Activated T-helper 1 cell treated with anti-CD3 and anti-CD28 coated beads, Interleukin-2, amount 50 U/mL, for 16 hours (primary cell): ENCODE measurements around the gene ADCY2.

Source experiments
- DNase-seq, 2 donors: peaks; one replicate each; pipeline ENCODE4 v3.0.0-alpha.2; 2020; ENCODE audit warnings: low read depth in 1 of 2, low spot score in 1 of 2

Gene ADCY2

GRCh38 chr5:7437836-7438235 is 41.9 kb downstream of the ADCY2 start:
- DNase-seq: no peak

GRCh38 chr5:7445068-7445467 is 49.1 kb downstream of the ADCY2 start:
- no peak for DNase-seq

GRCh38 chr5:7445831-7446230 is 49.9 kb downstream of the ADCY2 start:
- no peak for DNase-seq

- no peak for DNase-seq
Measured at GRCh38 chr5:7446913-7447312, 51.0 kb downstream of the ADCY2 start.

- no peak for DNase-seq
Measured at GRCh38 chr5:7453947-7454346, 58.0 kb downstream of the ADCY2 start.

- no peak for DNase-seq
Measured at GRCh38 chr5:7456206-7456605, 60.3 kb downstream of the ADCY2 start.

GRCh38 chr5:7461371-7461770 is 65.4 kb downstream of the ADCY2 start:
- DNase-seq: no peak

GRCh38 chr5:7462758-7463157 is 66.8 kb downstream of the ADCY2 start:
- no peak for DNase-seq

GRCh38 chr5:7464182-7464581 is 68.2 kb downstream of the ADCY2 start:
- DNase-seq: no peak

- DNase-seq: no peak
Measured at GRCh38 chr5:7467179-7467578, 71.2 kb downstream of the ADCY2 start.

GRCh38 chr5:7468742-7469141 is 72.8 kb downstream of the ADCY2 start:
- no peak for DNase-seq

GRCh38 chr5:7471710-7472109 is 75.8 kb downstream of the ADCY2 start:
- no peak for DNase-seq

GRCh38 chr5:7473115-7473514 is 77.2 kb downstream of the ADCY2 start:
- DNase-seq: no peak

- DNase-seq: no peak
Measured at GRCh38 chr5:7473668-7474215, 77.8 kb downstream of the ADCY2 start.

GRCh38 chr5:7474821-7475403 is 79.0 kb downstream of the ADCY2 start:
- DNase-seq: no peak

GRCh38 chr5:7478459-7478858 is 82.5 kb downstream of the ADCY2 start:
- DNase-seq: no peak

- DNase-seq: no peak
Measured at GRCh38 chr5:7488734-7489133, 92.8 kb downstream of the ADCY2 start.

GRCh38 chr5:7492371-7492770 is 96.4 kb downstream of the ADCY2 start:
- DNase-seq: no peak

- DNase-seq: no peak
Measured at GRCh38 chr5:7493081-7493480, 97.1 kb downstream of the ADCY2 start.

GRCh38 chr5:7493622-7494021 is 97.7 kb downstream of the ADCY2 start:
- DNase-seq: no peak

GRCh38 chr5:7494481-7495130 is 98.7 kb downstream of the ADCY2 start:
- DNase-seq: no peak

- no peak for DNase-seq
Measured at GRCh38 chr5:7495131-7495517, 99.2 kb downstream of the ADCY2 start.

GRCh38 chr5:7500256-7500655 is 104.3 kb downstream of the ADCY2 start:
- no peak for DNase-seq
